Dermis blood vessel endothelial cell (primary cell): Measurements from ENCODE around the gene BDH1. TPM values are rescaled to one million over a fixed set of nuclear protein-coding genes. Genes with fewer than 3 reads are reported as not detected.
"Not testable (repeated sequence)": the region's sequence is repeated elsewhere in the genome, so short reads cannot be mapped to it uniquely, and the experiment has no call there.

Experiments
- DNase-seq: peaks from one replicate; pipeline ENCODE4 v3.0.0; 2010
- total RNA-seq: library from RNA; depleted of rRNA; stranded (reverse); fragments of >200 nt; gene quantifications from 2 replicates; pipeline ENCODE4 v1.2.3, GENCODE V29; 2014

Gene BDH1
- total RNA-seq, 1 donor from 2014 or later: 4.4 TPM

DNA sequence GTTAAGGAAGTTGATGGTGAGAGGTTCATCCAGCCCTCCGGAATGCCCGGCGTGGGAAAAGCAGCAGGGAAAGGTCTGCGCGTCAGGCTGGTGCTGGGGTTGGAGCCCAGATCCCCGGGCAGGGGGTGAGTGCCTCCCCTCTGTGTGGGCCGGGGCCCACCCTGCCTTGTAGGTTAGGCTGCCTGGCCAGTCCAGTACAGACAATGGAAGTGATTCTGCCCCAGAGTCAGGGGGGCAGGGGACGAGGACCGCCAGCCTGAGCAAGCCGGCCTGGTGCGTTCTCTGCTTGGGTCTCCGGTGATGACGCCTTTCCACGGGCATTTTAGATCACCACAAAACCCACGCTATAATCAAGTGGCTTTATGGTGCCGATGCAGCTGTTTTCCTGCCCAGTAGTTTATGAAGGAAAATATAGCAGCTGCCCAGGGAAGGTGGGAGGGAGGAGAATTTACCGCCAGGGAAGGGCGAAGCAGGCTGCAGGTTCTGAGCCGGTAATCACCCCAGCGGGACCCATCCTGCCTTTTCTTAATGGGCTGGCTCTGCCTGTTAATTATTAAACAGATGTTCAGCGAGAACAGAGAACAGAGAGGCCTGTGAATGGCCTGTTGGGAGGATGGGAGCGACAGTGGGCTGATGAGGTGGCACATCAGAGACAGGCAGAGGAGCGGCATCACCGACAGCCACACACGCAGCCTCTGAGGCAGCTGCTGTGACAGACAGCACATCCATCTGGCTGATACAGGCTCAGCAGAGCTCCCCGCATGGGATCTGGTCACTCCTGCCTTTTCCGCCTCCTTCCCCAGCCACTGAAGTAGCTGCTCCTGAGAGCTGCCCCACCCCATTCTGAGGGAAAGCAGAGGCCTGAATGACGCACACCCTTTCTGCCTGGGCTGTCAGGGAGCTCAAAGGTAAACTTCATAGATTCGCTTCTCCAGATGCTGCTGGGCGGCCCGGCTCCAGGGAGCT, 35.2 kb downstream of the BDH1 start:
- peak; percentile 16 for DNase-seq

DNA sequence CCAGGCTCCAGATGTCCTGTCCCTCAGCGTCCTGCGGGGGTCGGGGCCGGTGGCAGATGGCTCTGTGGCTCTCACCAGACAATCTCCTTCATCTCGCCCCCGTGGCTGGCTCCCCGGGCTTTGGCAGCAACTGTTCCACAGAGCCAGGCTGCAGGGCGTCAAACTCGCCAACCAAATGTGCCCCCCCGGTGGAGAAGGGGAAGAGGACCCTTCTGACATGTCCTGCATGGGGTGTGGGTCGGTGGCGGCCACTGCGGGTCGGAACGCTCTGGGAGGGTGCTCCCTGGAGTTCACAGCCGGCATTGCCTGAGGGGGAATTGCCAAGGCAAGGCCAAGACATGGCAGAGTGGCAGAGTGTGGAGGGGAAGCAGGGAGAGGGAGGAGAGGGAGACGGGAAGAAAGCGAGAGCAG, 36.0 kb downstream of the BDH1 start:
- DNase-seq: no peak

DNA sequence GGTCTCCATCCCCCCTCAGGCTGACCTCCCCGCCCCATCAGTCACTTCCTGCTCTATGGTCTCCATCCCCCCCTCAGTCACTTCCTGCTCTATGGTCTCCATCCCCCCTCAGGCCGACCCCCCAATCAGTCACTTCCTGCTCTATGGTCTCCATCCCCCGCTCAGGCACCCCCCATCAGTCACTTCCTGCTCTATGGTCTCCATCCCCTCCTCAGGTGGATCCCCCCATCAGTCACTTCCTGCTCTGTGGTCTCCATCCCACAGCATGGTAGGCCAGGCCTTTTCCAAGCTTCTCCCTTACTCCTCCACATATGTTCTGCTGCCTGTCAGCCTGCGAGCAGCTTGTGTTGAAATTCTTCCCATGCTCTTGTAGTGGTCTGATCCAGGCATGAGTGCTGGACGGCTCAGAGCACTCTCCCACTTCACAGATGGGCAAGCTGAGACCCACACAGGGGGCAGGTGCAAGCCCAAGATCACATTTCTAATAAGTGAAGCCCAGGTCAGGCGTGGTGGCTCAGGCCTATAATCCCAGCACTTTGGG, 36.8 kb downstream of the BDH1 start:
- DNase-seq: no peak

DNA sequence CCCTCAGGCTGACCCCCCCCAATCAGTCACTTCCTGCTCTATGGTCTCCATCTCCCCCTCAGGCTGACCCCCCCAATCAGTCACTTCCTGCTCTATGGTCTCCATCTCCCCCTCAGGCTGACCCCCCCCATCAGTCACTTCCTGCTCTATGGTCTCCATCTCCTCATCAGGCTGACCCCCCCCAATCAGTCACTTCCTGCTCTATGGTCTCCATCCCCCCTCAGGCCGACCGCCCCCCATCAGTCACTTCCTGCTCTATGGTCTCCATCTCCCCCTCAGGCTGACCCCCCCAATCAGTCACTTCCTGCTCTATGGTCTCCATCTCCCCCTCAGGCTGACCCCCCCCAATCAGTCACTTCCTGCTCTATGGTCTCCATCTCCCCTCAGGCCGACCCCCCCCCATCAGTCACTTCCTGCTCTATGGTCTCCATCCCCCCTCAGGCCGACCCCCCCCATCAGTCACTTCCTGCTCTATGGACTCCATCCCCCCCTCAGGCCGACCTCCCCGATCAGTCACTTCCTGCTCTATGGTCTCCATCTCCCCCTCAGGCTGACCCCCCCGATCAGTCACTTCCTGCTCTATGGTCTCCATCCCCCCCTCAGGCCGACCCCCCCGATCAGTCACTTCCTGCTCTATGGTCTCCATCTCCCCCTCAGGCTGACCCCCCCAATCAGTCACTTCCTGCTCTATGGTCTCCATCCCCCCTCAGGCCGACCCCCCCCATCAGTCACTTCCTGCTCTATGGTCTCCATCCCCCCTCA, 37.7 kb downstream of the BDH1 start:
- DNase-seq: not testable (repeated sequence)

DNA sequence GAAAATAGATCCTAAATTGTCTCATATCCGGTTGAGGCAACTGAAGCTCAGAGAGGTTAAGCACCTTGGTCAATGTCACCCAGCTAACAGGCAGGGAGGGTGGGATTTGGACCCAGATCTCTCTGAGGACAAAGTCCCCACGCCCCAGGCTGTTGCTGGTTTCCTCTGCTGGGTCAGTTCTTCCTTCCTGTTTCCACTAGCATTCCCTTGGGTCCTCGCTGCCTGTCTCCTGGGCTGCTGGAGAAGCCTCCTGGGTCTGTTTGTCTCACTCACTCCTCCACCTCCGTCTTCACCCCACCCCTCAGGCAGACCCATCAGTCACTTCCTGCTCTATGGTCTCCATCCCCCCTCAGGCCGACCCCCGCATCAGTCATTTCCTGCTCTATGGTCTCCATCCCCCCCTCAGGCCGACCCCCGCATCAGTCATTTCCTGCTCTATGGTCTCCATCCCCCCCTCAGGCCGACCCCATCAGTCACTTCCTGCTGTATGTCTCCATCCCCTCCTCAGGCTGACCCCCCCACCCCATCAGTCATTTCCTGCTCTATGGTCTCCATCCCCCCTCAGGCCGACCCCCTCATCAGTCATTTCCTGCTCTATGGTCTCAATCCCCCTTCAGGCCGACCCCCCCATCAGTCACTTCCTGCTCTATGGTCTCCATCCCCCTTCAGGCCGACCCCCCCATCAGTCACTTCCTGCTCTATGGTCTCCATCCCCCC, 38.7 kb downstream of the BDH1 start:
- DNase-seq: peak; percentile 41

DNA sequence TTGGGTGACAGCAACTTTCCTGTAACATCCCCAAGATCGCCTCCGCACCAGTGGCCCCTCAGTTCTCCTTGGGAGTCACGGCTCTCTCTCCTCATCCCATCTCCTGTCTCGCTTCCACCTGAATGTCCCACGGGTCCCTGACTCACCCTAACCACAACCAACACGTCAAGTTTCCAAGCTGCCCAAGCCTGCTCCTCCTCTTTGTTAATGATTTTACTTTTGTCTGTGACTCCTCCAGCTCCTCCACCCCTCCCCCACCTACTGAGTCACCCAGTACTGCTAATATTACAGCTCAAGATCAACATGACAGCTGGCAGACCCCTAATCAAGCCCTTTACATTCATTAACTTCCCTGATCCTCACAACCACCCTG, 39.3 kb downstream of the BDH1 start:
- DNase-seq: peak; percentile 73

DNA sequence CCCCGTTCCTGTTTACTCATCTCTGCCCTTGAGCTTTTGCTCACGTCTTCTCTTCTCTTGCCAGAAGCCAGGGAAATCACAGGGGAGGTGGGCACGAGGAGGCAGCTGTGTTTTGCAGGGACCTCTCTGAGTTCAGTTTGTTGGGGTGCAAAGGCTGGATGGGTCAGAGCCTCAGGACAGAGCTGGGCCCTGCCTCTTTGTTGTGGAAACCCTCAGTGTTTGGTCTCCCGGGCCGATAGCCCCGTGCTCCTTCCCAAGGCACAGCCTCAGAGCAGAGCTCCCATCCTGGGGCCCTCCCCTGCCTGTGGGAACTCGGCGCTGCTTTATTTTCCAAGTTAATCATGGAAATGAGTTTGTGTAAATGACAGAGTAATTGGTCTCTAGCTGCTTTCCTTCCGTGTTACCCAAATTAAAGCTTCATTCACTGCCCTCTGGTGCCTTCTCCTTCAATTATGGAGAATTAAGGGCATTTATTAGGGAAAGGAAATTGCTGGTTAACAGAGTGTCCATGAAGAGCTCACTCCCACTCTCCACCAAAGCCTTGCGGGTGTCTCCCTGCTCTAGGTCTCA, 40.9 kb downstream of the BDH1 start:
- no peak for DNase-seq

DNA sequence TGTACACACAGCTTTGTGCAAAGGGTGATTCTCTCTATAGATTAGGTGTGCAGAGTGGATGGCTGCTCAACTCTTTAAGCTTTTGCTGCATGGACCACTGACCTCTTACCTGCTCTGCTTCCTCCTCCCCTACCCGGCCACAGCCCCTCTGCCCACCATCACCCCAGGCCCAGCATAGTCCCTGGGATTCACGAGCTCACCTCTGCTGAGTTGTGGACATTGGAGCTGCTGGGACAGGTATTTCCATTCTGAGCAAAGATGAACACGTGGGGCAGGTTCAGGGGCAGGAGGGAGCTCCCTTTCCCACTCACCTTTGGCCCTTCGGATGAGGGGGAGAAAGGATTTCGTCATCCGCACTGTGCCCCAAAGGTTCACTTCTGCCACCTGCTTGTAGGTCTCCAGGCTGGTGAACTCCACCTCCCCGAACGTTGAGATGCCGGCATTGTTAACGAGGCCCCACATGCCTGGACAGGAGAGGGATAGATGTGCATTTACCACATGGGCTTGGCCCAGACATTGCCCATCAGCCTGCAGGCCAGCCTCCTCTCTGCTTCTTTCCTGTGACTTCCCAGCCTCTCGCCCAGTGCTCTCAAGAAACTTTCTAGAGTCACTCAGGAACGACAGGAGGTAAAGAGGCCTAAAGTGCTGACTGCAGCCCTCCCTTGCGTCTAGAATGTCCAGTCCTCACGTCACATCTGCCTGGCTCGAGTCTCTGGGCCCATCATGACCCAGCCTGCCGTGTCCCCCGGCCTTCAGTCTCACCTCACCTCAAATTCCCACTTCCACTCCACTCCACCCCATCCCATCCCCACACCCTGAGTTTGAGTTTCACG, 41.6 kb downstream of the BDH1 start:
- DNase-seq: no peak

DNA sequence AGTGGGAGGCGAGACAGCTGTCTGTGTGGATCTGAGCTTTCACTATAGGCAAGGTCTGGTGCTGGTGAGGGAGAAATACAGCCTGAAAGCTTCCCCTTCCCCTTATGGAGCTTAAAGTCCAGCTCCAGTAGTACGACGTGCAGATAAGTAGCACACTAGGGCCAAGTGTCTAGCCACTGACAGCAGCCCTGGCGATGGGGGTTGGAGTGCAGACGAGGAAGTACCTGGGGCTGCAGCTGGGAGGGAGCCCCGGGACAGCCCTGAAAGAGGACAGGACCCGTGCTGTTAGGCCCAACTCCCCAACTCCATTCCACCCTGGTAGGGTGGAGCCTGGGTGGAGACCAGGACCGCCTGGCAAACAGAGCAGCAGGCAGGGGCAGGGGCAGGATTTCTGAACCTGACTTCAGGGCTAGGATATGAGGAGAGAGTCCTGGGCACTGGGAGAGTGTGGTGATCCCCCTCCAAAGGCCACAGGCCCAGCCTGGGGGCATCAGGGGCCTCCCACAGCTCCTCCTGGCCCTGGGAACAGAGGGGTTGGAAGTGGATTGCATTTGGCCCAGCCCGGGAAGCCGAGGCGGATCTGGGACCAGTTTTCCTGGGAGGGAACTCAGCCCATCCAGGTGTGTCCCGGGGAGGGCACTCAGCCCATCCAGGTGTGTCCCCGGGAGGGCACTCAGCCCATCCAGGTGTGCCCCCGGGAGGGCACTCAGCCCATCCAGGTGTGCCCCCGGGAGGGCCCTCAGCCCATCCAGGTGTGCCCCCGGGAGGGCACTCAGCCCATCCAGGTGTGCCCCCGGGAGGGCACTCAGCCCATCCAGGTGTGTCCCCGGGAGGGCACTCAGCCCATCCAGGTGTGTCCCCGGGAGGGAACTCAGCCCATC, 42.8 kb downstream of the BDH1 start:
- no peak for DNase-seq

DNA sequence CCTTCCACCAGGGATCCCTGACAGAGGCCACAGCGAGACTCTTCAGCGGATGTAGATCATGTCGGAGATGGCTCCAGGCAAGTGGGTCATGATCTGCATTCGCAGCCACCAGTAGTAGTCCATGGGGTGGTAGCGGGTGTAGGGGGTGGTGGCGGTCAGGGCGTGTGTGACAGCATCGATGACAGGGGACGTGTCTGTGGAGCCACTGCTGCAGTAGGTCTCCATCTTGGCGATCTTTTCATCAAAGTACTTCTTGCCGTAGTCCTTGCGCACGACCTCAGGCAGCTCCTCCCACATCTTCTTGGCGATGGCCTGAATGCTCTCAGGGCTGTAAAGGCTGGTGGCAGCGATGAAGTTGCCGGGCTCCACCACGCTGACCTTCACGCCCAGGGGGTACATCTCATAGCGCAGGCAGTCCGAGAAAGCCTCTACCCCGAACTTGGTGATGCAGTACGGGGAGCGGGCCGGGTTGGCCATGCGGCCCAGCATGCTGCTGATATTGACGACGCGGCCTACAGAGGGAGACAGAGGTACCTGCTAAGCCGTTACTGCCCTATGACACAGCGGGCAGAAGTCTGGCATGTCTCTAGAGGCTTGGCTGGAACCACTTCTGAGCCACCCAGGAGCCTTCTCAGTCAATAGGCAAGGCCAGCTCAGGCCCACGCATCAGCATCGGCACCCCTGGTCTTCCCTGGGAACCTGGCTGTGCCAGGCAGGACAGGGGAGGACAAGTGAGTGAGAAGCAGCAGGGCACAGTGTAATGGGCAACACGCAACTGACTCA, 43.7 kb downstream of the BDH1 start:
- no peak for DNase-seq

DNA sequence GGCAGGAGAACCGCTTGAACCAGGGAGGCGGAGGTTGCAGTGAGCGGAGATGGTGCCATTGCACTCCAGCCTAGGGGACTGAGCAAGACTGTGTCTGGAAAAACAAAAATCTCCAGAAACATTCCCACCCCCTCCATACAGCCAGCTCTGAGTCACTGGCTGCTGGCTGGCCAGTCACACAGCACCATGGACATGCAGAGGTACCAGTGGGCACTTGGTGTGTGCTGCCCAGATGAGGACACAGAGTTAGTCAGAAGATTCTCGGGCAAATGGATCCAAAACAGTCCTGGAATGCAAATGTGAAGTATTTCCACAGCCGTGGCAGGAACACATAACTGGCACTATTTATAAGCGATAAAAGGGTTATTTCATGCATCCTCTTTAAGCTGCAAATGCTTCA, 44.6 kb downstream of the BDH1 start:
- DNase-seq: no peak

DNA sequence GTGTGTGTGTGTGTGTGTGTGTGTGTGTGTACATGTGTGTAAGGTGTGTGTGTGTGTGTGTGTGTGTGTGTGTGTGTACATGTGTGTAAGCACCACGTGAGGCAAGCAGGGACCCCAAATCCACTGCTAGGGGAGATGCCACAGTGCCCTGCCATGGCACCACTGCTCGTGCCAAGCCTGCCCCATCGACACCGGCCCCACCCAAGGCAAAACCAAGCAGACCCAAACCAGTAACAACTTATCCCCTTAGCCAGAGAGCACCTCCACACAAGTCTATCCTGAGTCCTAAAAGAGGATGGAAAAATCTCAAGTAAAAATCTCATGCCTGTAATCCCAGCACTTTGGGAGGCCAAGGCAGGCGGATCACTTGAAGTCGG, 45.1 kb downstream of the BDH1 start:
- DNase-seq: no peak

DNA sequence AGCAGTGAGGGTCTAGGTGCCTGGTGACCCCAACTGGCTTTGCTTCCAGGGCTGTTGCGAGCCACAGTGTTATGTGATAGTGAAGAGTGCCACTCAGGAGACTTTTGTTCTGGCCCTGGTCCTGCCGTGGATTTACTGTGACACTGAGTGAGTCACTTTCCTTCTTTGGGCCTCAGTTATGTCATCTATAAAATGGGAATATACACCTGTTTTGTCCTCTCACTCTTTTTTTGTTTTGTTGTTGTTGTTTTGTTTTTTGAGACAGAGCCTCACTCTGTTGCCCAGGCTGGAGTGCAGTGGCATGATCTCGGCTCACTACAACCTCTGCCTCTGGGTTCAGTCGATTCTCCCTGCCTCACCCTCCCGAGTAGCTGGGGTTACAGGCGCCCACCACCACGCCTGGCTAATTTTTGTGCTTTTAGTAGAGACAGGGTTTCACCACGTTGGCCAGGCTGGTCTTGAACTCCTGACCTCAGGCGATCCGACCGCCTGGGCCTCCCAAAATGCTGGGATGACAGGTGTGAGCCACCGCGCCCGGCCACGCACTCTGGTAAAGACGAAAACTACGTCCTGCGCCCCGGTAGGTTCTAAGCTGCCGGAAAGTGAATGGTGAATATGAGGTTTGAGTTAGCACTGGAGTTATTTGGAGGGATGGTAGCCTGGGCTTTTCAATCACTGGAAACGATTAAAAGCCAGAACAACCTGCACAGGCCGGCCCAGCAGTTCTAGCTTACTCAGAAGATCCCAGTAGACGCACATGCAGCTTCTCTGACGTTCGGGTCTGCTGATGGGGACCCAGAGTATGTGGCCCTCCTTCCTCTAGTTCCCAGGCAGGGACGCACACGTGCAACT, 46.6 kb downstream of the BDH1 start:
- no peak for DNase-seq

DNA sequence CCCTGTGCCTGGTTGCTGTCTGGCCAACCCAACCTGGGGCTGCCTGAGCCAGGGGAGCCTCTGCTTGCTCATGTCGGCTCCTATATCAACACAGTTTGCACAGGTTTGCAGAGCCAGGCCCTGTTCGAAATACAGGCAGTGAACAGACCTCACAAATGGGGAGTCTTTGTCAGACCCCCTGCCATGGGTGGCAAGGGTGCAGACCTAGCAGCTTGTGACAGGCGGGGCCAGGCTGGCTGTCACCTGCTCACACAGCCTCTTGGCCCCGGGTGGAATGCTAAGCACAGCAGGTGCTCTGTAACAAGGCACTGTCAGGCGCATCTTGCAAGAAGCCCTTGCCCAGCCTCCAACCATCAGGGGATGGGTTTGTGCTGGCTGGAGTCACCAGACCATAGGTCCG, 47.3 kb downstream of the BDH1 start:
- DNase-seq: no peak

DNA sequence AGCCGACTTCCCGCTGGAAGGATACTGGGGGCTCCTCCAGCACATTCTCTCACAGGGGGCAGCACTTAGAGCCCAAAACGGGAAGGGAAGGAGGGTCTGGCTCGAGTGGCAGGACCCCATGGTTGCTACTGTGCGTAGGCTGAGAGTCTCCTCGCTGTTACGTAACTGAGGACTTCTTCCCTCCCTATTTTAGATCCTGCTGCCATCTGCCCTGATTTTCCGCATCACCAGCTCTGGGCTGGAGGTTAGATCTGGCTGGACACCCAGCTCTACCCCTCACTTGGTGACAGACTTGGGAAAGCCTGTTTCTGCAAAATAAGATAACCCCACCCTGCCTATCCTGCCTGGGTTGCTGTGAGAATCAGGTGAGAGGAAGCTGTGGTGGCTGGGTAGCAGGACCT, 47.7 kb downstream of the BDH1 start:
- no peak for DNase-seq

DNA sequence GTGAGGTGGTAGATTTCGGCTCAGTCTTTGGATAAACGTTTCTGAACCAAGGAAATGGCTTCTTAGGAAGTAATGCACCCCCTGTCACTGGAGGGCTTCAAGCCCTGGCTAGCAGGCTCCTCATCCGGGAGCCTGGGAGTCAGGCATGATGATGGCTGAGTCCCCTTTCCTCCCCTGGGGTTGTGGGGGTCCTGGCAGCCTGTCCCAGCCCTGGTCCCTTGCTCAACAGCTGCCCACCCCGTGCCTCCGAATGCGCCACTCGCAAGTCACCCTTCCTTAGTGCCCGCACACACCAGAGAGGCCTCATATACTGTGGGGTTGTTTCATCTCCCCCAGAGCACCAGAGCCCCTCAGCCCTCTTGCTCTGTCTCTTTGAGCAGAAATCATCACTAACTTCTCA, 48.2 kb downstream of the BDH1 start:
- DNase-seq: no peak

DNA sequence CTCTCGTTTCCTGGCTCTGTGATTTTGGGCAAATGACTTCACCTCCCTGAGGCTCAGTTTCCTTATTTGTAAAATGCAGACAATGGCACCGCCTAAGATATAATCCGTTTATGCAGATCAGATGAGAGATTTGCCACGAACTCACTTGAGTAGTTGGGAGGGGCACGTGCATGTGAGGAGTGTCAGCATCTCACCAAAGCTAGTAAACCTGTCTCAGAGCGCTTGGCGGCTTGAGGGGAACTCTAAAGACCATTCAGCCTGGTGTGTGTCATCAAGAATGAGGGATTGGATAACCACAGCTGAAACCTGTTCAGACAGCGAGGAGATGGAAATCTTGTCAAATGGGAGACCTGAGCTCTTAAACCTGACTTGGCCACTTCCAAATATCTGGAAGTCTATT, 48.7 kb downstream of the BDH1 start:
- DNase-seq: no peak

DNA sequence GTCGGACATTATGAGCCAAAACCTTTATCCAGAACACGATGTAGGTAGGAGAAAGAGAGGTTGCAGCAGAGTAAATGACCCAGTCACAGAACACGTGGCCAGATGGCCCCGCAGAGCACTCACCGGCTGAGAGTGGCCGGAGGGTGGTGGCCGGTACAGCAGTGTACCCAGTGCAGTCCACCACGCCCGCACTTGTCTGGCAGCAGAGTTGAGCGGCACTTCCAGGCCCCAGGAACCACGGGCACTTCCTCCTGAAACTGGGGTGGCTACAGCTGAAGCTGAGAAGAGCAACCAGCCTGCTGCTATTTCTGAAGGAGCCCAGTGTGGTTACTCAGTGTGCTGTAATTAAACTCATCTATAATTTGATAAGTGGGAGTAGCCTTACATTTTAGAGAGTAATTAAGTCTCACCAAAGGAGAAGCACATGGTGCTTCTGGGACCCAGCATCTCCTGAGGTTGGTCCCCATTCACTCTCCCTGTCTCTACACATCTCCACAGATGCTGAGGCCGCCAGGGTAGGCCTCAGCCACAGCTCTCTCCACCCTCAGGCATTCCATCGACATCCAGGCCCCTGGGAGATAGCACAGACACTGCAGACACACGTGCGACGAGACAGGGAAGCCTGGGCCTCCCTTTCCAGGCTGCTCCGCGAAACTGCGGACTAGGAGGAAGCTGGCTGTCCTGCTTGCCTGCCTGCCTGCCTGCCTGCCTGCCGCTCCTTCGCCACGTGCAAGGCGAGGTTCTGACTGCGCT, 49.8 kb downstream of the BDH1 start:
- DNase-seq: no peak
